Stimulated activated CD8-positive, alpha-beta memory T cell treated with anti-CD3 and anti-CD28 coated beads, Interleukin-7, amount 100 ng/mL, for 24 hours (primary cell): Measurements from ENCODE around the gene LUM.
"Not testable (repeated sequence)": the region's sequence is repeated elsewhere in the genome, so short reads cannot be mapped to it uniquely, and the experiment has no call there.

Source experiments
- DNase-seq: peaks from one replicate; pipeline ENCODE4 v3.0.0-alpha.2; 2020; ENCODE audit warnings: low read depth

The LUM gene

GRCh38 chr12:91109581-91110310 lies 1.5 kb downstream of the LUM start:
- no peak for DNase-seq

GRCh38 chr12:91109148-91109564 lies 2.1 kb downstream of the LUM start:
- peak; percentile 27 for DNase-seq

GRCh38 chr12:91108196-91108755 lies 3.0 kb downstream of the LUM start:
- DNase-seq, result no peak

GRCh38 chr12:91106283-91106682 lies 5.0 kb downstream of the LUM start:
- no peak for DNase-seq

GRCh38 chr12:91105807-91106206 lies 5.5 kb downstream of the LUM start:
- DNase-seq, result no peak

- DNase-seq, result no peak
These were observed 6.4 kb downstream of the LUM start for GRCh38 chr12:91104812-91105466.

- DNase-seq, result no peak
These were observed 7.7 kb downstream of the LUM start for GRCh38 chr12:91103624-91104023.

- no peak for DNase-seq
These were observed 8.2 kb downstream of the LUM start for GRCh38 chr12:91103101-91103500.

GRCh38 chr12:91100906-91101305 lies 10.4 kb downstream of the LUM start:
- DNase-seq, result no peak

- no peak for DNase-seq
These were observed 11.5 kb downstream of the LUM start for GRCh38 chr12:91099836-91100235.

GRCh38 chr12:91099341-91099740 lies 12.0 kb downstream of the LUM start:
- DNase-seq, result no peak

GRCh38 chr12:91098941-91099340 lies 12.4 kb downstream of the LUM start:
- no peak for DNase-seq

GRCh38 chr12:91098461-91098860 lies 12.8 kb downstream of the LUM start:
- no peak for DNase-seq

GRCh38 chr12:91094957-91095356 lies 16.3 kb downstream of the LUM start:
- DNase-seq, result no peak

- no peak for DNase-seq
These were observed 17.1 kb downstream of the LUM start for GRCh38 chr12:91094032-91094662.

GRCh38 chr12:91093341-91093740 lies 18.0 kb downstream of the LUM start:
- DNase-seq, result no peak

GRCh38 chr12:91091916-91092715 lies 19.2 kb downstream of the LUM start:
- no peak for DNase-seq

GRCh38 chr12:91089953-91090352 lies 21.3 kb downstream of the LUM start:
- DNase-seq, result not testable (repeated sequence)

GRCh38 chr12:91080041-91080440 lies 31.3 kb downstream of the LUM start:
- no peak for DNase-seq

GRCh38 chr12:91078501-91078900 lies 32.8 kb downstream of the LUM start:
- no peak for DNase-seq

- no peak for DNase-seq
These were observed 33.9 kb downstream of the LUM start for GRCh38 chr12:91077228-91077954.
